ENCODE measurements around the gene VPS52.
"Not testable (repeated sequence)": the region's sequence is repeated elsewhere in the genome, so short reads cannot be mapped to it uniquely, and the experiment has no call there.

The VPS52 gene

GRCh38 chr6:33251395-33252012 lies 20.2 kb downstream of the VPS52 start:
- H3K27me3 Mint-ChIP-seq, result no peaks in the 10 kb centered on the region
- peaks cover 37% of the 10 kb centered on the region for H3K4me1 Mint-ChIP-seq
- peaks cover 10% of the 10 kb centered on the region for H3K36me3 Mint-ChIP-seq
- peak overlapping the region; percentile 13 for H3K27ac Mint-ChIP-seq
- H3K4me3 Mint-ChIP-seq, result peak overlapping the region; percentile 5
- no peaks in the 10 kb centered on the region for H3K9me3 Mint-ChIP-seq

- H3K4me1 Mint-ChIP-seq, result peaks cover 37% of the 10 kb centered on the region
- peak overlapping the region; percentile 91 for H3K4me3 Mint-ChIP-seq
- peaks cover 10% of the 10 kb centered on the region for H3K36me3 Mint-ChIP-seq
- peak overlapping the region; percentile 92 for H3K27ac Mint-ChIP-seq
- no peaks in the 10 kb centered on the region for H3K27me3 Mint-ChIP-seq
- no peaks in the 10 kb centered on the region for H3K9me3 Mint-ChIP-seq
These were observed 20.9 kb downstream of the VPS52 start for GRCh38 chr6:33250731-33251130.

- peak overlapping the region; percentile 92 for H3K27ac Mint-ChIP-seq
- no peaks in the 10 kb centered on the region for H3K27me3 Mint-ChIP-seq
- H3K36me3 Mint-ChIP-seq, result peaks cover 10% of the 10 kb centered on the region
- H3K9me3 Mint-ChIP-seq, result no peaks in the 10 kb centered on the region
- H3K4me3 Mint-ChIP-seq, result peak overlapping the region; percentile 91
- peaks cover 37% of the 10 kb centered on the region for H3K4me1 Mint-ChIP-seq
These were observed 21.7 kb downstream of the VPS52 start for GRCh38 chr6:33249732-33250630.

GRCh38 chr6:33248932-33249731 lies 22.5 kb downstream of the VPS52 start:
- Mint-ChIP-seq H3K27ac (peak overlapping the region; percentile 92), H3K4me3 (peak overlapping the region; percentile 91), H3K36me3 (peaks cover 10% of the 10 kb centered on the region), H3K4me1 (peaks cover 37% of the 10 kb centered on the region), H3K9me3 (no peaks in the 10 kb centered on the region), H3K27me3 (no peaks in the 10 kb centered on the region)

- H3K27me3 Mint-ChIP-seq, result no peaks in the 10 kb centered on the region
- peaks cover 37% of the 10 kb centered on the region for H3K4me1 Mint-ChIP-seq
- no peaks in the 10 kb centered on the region for H3K9me3 Mint-ChIP-seq
- H3K4me3 Mint-ChIP-seq, result peak overlapping the region; percentile 91
- peak overlapping the region; percentile 92 for H3K27ac Mint-ChIP-seq
- peaks cover 10% of the 10 kb centered on the region for H3K36me3 Mint-ChIP-seq
These were observed 23.1 kb downstream of the VPS52 start for GRCh38 chr6:33248643-33248931.

GRCh38 chr6:33247977-33248642 lies 23.6 kb downstream of the VPS52 start:
- H3K36me3 Mint-ChIP-seq, result peaks cover 10% of the 10 kb centered on the region
- H3K27me3 Mint-ChIP-seq, result no peaks in the 10 kb centered on the region
- H3K4me3 Mint-ChIP-seq, result peak overlapping the region; percentile 91
- peaks cover 37% of the 10 kb centered on the region for H3K4me1 Mint-ChIP-seq
- H3K9me3 Mint-ChIP-seq, result no peaks in the 10 kb centered on the region
- peak overlapping the region; percentile 92 for H3K27ac Mint-ChIP-seq

GRCh38 chr6:33243476-33243875 lies 28.2 kb downstream of the VPS52 start:
- Mint-ChIP-seq H3K9me3 (no peaks in the 10 kb centered on the region), H3K36me3 (no peaks in the 10 kb centered on the region), H3K4me1 (peaks cover 13% of the 10 kb centered on the region), H3K4me3 (no peak overlapping the region), H3K27me3 (no peaks in the 10 kb centered on the region), H3K27ac (no peak overlapping the region)

GRCh38 chr6:33241968-33242367 lies 29.7 kb downstream of the VPS52 start:
- H3K4me3 Mint-ChIP-seq, result peak overlapping the region; percentile 0
- H3K27ac Mint-ChIP-seq, result peak overlapping the region; percentile 11
- H3K27me3 Mint-ChIP-seq, result no peaks in the 10 kb centered on the region
- no peaks in the 10 kb centered on the region for H3K9me3 Mint-ChIP-seq
- H3K4me1 Mint-ChIP-seq, result peaks cover 8% of the 10 kb centered on the region
- H3K36me3 Mint-ChIP-seq, result no peaks in the 10 kb centered on the region

- Mint-ChIP-seq H3K27me3 (peaks cover 3% of the 10 kb centered on the region), H3K9me3 (no peaks in the 10 kb centered on the region), H3K4me1 (peaks cover 8% of the 10 kb centered on the region), H3K27ac (no peak overlapping the region), H3K36me3 (no peaks in the 10 kb centered on the region), H3K4me3 (no peak overlapping the region)
These were observed 33.9 kb downstream of the VPS52 start for GRCh38 chr6:33237741-33238140.

- H3K27ac Mint-ChIP-seq, result no peak overlapping the region
- H3K4me3 Mint-ChIP-seq, result no peak overlapping the region
- peaks cover 3% of the 10 kb centered on the region for H3K4me1 Mint-ChIP-seq
- no peaks in the 10 kb centered on the region for H3K36me3 Mint-ChIP-seq
- peaks cover 5% of the 10 kb centered on the region for H3K27me3 Mint-ChIP-seq
- no peaks in the 10 kb centered on the region for H3K9me3 Mint-ChIP-seq
These were observed 34.8 kb downstream of the VPS52 start for GRCh38 chr6:33236852-33237251.

GRCh38 chr6:33236328-33236727 lies 35.3 kb downstream of the VPS52 start:
- H3K36me3 Mint-ChIP-seq, result no peaks in the 10 kb centered on the region
- H3K4me3 Mint-ChIP-seq, result no peak overlapping the region
- peaks cover 6% of the 10 kb centered on the region for H3K27me3 Mint-ChIP-seq
- H3K27ac Mint-ChIP-seq, result no peak overlapping the region
- H3K9me3 Mint-ChIP-seq, result no peaks in the 10 kb centered on the region
- no peaks in the 10 kb centered on the region for H3K4me1 Mint-ChIP-seq

GRCh38 chr6:33235221-33235634 lies 36.4 kb downstream of the VPS52 start:
- Mint-ChIP-seq H3K27ac (no peak overlapping the region), H3K36me3 (no peaks in the 10 kb centered on the region), H3K9me3 (no peaks in the 10 kb centered on the region), H3K27me3 (peaks cover 6% of the 10 kb centered on the region), H3K4me1 (no peaks in the 10 kb centered on the region), H3K4me3 (no peak overlapping the region)

GRCh38 chr6:33226503-33227120 lies 45.1 kb downstream of the VPS52 start:
- H3K27me3 Mint-ChIP-seq, result peaks cover 12% of the 10 kb centered on the region
- not testable (repeated sequence) for H3K27ac Mint-ChIP-seq, H3K4me3 Mint-ChIP-seq, H3K9me3 Mint-ChIP-seq, H3K36me3 Mint-ChIP-seq, H3K4me1 Mint-ChIP-seq

- Mint-ChIP-seq H3K9me3 (no peaks in the 10 kb centered on the region), H3K27ac (no peak overlapping the region), H3K27me3 (peaks cover 11% of the 10 kb centered on the region)
These were observed 54.0 kb downstream of the VPS52 start for GRCh38 chr6:33217681-33218080.

GRCh38 chr6:33217246-33217645 lies 54.4 kb downstream of the VPS52 start:
- Mint-ChIP-seq H3K27ac (no peak overlapping the region), H3K4me1 (peaks cover 21% of the 10 kb centered on the region), H3K36me3 (no peaks in the 10 kb centered on the region), H3K9me3 (no peaks in the 10 kb centered on the region), H3K27me3 (peaks cover 8% of the 10 kb centered on the region), H3K4me3 (no peak overlapping the region)

More at GRCh38 chr6:33217681-33218080, 54.0 kb downstream of the VPS52 start:
- H3K4me1 Mint-ChIP-seq, result peaks cover 17% of the 10 kb centered on the region
- no peak overlapping the region for H3K4me3 Mint-ChIP-seq
- H3K36me3 Mint-ChIP-seq, result no peaks in the 10 kb centered on the region
